SH-SY5Y (cell line): ENCODE results near the gene ZPR1.

Experiments
- GATA2 ChIP-seq: IDR thresholded peaks from 2 replicates; pipeline ENCODE4 v1.6.1; 2011; ENCODE audit warnings: mild to moderate bottlenecking, low read depth, low read length
- GATA3 ChIP-seq: IDR thresholded peaks from 2 replicates; pipeline ENCODE4 v1.6.1; 2011; ENCODE audit warnings: low read depth, mild to moderate bottlenecking, low read length, moderate library complexity

GRCh38 chr11:116812109-116812508, 24.3 kb upstream of the ZPR1 start:
- no peak for TF ChIP-seq GATA2
- TF ChIP-seq GATA3 = no peak
